Psoas muscle (tissue), 8 donors: ENCODE results near the gene BARHL1. TPM values are rescaled to one million over a fixed set of nuclear protein-coding genes. Genes with fewer than 3 reads are reported as not detected.
A peak's percentile ranks its signal among the peaks of the same experiment; 100 is the strongest.

Experiments used
- ATAC-seq, 4 donors: fragments of 200-7000 bp; cut with Tn5 transposase; one replicate each; pipeline ENCODE4 v1.9.1; 2020; ENCODE audit warnings: moderate library complexity in 3 of 4, mild to moderate bottlenecking in 2 of 4
- DNase-seq, 2 donors: peaks; one replicate each; pipeline ENCODE4 v3.0.0-alpha.2; 2020
- H3K27ac ChIP-seq: fragments of 200-600 bp; one replicate; pipeline ENCODE4 v1.8.0; 2022
- H3K27me3 ChIP-seq, 3 donors: fragments of 200-600 bp in 1 of 3; one replicate each; pipeline versions ENCODE4 v1.6.1 to v1.8.0; 2013 to 2022; ENCODE audit warnings: low read length in 2 of 3, mild to moderate bottlenecking in 2 of 3, moderate library complexity in 1 of 3; ENCODE audit not compliant: insufficient read depth in 3 of 3
- H3K36me3 ChIP-seq, 2 donors: fragments of 200-600 bp in 1 of 2; one replicate each; pipeline versions ENCODE4 v1.6.1 to v1.8.0; 2013 to 2022; ENCODE audit warnings: low read depth in 1 of 2, mild to moderate bottlenecking in 1 of 2, moderate library complexity in 1 of 2; ENCODE audit not compliant: insufficient read depth in 1 of 2
- H3K4me1 ChIP-seq: fragments of 200-600 bp; one replicate; pipeline ENCODE4 v1.8.0; 2022
- H3K4me3 ChIP-seq: fragments of 200-600 bp; one replicate; pipeline ENCODE4 v1.8.0; 2022; ENCODE audit warnings: mild to moderate bottlenecking
- H3K9me3 ChIP-seq: fragments of 200-600 bp; one replicate; pipeline ENCODE4 v1.8.0; 2022
- WGBS, 3 donors: extraction: QIAGEN DNeasy Blood & Tissue Kit; methylation state at CpG; one replicate each; pipeline versions ENCODE4 v1.1.6 to v1.1.7; 2013; 5-methylcytosine and 5-hydroxymethylcytosine counted together
- intact Hi-C, 2 donors: fragments of 100-400 bp; cut with DNase I; formaldehyde crosslinking; loops; one replicate each; pipeline versions ENCODE4 v1.11.0 to v1.14.2; 2022
- long read RNA-seq, 2 donors: library from polyadenylated mRNA; unstranded; transcript quantifications; one replicate each; pipeline ENCODE4 v2.0.0, GENCODE V29; 2021
- polyA plus RNA-seq, 3 donors: library from polyadenylated mRNA; stranded (reverse); fragments of 200-250 nt; gene quantifications; one replicate each; pipeline ENCODE4 v1.2.3, GENCODE V29; 2013
- total RNA-seq, 4 donors: library from RNA; stranded (reverse); fragmentation: NEBNext Ultra II Directional in 2 of 4; extraction: Animal tissue kit (Norgen Biotek cat#: 25700) in 2 of 4; gene quantifications; one replicate each; pipeline versions ENCODE4 v1.2.1 to v1.2.4, GENCODE V29; 2021 to 2023
- TF ChIP-seq, protein P1 (sequence below): fragments of 200-600 bp; IDR thresholded peaks from one replicate; pipeline ENCODE4 v1.8.0; 2022; ENCODE audit warnings: antibody characterized with exemption
- donor health status: healthy with polysubstance abuse.
- donor health status: DM: no; HTN: no; CAD: no; lungs with moderate emphysema.
- donor health status: Bipolar disorder and iron deficiency.
- donor health status: healthy.
- donor health status: DM: yes; HTN: yes; CAD: no.
- donor health status: DM: no; HTN: no; CAD: no.
- donor health status: DM: no; HTN: no; CAD: no.
- donor health status: DM: yes; HTN: yes; CAD: no.

Gene BARHL1
- not detected for total RNA-seq
- polyA plus RNA-seq: not detected
- long read RNA-seq, donor 1: 0 reads
- long read RNA-seq, donor 2: 0 reads

DNA sequence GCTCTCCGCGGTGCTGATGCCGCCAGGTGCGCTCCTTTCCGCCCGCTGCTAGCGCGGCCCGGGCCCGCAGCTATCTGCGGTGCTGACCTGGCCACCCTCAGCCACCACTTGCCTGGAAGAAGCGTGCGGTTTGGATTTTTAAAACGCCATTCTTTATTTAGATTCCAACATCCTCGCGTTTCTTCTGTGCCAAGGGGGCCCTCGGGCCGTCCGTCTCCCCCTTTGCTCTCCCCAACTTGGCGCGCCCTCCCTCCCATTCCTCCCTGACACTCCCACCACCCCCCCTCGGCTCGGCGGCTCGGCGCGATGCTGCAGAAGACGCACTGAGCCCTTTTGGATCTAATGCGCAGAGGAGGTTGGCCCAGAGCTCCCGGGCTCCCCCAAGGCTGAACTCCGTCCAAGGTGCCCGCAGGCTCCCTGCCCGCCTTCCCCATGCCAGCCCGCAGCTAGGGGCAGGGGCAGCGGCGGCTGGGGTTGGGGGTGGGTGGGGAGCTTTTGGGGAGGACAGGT lies at the start of gene BARHL1:
BARHL1 (plus strand) TSS at position 331 of the 510 bp plus-strand sequence. CDS start 192 bp downstream, outside the sequence.
- 3 to 4% (median 4%) methylated on average over 31 to 36 of the region's 36 CpGs for WGBS, 3 donors
- H3K9me3 ChIP-seq: no peaks in the 10 kb centered on the region
- ATAC-seq (no peak), DNase-seq (peak in 1 of 2 donors; percentile 48)
- peaks cover 5% of the 10 kb centered on the region for H3K4me1 ChIP-seq
- no peak within 1 kb of the TSS for H3K27ac ChIP-seq
- H3K36me3 ChIP-seq: no peaks in the 10 kb centered on the region
- peaks cover 0 to 98% (median 49%) of the 10 kb centered on the region in 3 donors for H3K27me3 ChIP-seq
- intact Hi-C loops: no loop called here
- TF ChIP-seq, protein P1, sequence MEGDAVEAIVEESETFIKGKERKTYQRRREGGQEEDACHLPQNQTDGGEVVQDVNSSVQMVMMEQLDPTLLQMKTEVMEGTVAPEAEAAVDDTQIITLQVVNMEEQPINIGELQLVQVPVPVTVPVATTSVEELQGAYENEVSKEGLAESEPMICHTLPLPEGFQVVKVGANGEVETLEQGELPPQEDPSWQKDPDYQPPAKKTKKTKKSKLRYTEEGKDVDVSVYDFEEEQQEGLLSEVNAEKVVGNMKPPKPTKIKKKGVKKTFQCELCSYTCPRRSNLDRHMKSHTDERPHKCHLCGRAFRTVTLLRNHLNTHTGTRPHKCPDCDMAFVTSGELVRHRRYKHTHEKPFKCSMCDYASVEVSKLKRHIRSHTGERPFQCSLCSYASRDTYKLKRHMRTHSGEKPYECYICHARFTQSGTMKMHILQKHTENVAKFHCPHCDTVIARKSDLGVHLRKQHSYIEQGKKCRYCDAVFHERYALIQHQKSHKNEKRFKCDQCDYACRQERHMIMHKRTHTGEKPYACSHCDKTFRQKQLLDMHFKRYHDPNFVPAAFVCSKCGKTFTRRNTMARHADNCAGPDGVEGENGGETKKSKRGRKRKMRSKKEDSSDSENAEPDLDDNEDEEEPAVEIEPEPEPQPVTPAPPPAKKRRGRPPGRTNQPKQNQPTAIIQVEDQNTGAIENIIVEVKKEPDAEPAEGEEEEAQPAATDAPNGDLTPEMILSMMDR: no peak
- peak within 1 kb of the TSS; percentile 42 for H3K4me3 ChIP-seq

DNA sequence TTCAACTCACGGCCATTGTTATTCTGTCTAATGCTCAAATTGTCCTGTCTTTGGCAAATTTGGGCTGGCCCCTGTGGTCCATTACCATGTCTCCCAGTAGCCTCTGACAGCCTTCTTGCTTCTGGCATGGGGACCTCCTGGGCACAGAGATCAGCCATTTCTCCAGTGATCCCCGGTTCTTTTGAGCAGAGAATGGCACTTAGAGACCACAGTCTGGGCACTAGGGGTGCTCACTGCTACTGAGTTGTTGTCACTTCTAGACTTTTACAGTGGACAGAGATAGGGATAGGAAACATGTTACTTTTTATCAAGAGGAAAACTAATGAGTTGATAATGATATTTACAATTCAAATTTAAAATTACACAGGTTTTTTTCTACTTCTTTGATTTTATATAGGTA lies 47.6 kb upstream of the BARHL1 start:
- no peak overlapping the region for H3K4me3 ChIP-seq
- H3K27ac ChIP-seq: no peak overlapping the region
- no peaks in the 10 kb centered on the region for H3K36me3 ChIP-seq
- 88 to 91% (median 89%) methylated on average over 2 of the region's 2 CpGs for WGBS, 3 donors
- H3K9me3 ChIP-seq: peaks cover 8% of the 10 kb centered on the region
- ATAC-seq (no peak), DNase-seq (no peak)
- H3K27me3 ChIP-seq: peaks cover 0 to 39% (median 9%) of the 10 kb centered on the region in 3 donors
- TF ChIP-seq, protein P1: no peak
- intact Hi-C loops: no loop called here
- H3K4me1 ChIP-seq: no peaks in the 10 kb centered on the region

DNA sequence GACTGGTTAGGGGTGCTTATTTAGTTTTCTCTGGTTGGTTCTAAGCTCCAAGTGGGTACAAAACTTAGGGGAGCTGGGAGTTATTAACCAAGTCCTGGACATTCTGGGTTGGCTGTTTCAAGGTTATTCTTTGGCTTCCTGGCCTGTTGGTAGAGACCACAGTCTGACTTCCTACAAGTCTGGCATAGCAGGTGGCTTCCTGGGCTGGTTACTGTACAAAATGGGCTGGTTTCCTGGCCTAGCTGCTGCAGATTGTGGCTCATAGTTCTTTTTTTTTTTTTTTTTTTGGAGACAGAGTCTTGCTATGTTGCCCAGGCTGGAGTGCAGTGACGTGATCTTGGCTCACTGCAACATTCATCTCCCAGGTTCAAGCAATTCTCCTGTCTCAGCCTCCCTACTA lies 46.3 kb upstream of the BARHL1 start:
- no peaks in the 10 kb centered on the region for H3K4me1 ChIP-seq
- no peak overlapping the region for H3K27ac ChIP-seq
- H3K4me3 ChIP-seq: no peak overlapping the region
- TF ChIP-seq, protein P1: no peak
- no peaks in the 10 kb centered on the region for H3K36me3 ChIP-seq
- H3K9me3 ChIP-seq: peaks cover 8% of the 10 kb centered on the region
- 68 to 100% (median 94%) methylated on average over 1 of the region's 1 CpG for WGBS, 3 donors
- DNase-seq: no peak
- ATAC-seq: no peak
- peaks cover 0 to 30% (median 9%) of the 10 kb centered on the region in 3 donors for H3K27me3 ChIP-seq
- intact Hi-C loops: no loop called here

GRCh38 chr9:132537352-132537751 lies 45.1 kb upstream of the BARHL1 start:
- peak in 1 of 2 donors; percentile 21 for DNase-seq
- Histone ChIP-seq H3K27me3 (peaks cover 0 to 23% (median 4%) of the 10 kb centered on the region in 3 donors), H3K27ac (no peak overlapping the region), H3K4me3 (no peak overlapping the region), H3K4me1 (no peaks in the 10 kb centered on the region), H3K36me3 (no peaks in the 10 kb centered on the region), H3K9me3 (peaks cover 8% of the 10 kb centered on the region)
- WGBS, 3 donors: 79 to 86% (median 81%) methylated on average over 11 to 12 of the region's 12 CpGs
- intact Hi-C loops: no loop called here
- TF ChIP-seq, protein P1: no peak
- no peak for ATAC-seq

- no peak overlapping the region for H3K27ac ChIP-seq
- DNase-seq (no peak), ATAC-seq (no peak)
- TF ChIP-seq, protein P1: no peak
- WGBS, 3 donors: 61 to 73% (median 67%) methylated on average over 8 of the region's 8 CpGs
- H3K4me1 ChIP-seq: no peaks in the 10 kb centered on the region
- intact Hi-C loops: no loop called here
- H3K9me3 ChIP-seq: peaks cover 8% of the 10 kb centered on the region
- H3K4me3 ChIP-seq: no peak overlapping the region
- H3K36me3 ChIP-seq: no peaks in the 10 kb centered on the region
- peaks cover 0 to 16% (median 2%) of the 10 kb centered on the region in 3 donors for H3K27me3 ChIP-seq
These were observed 44.3 kb upstream of the BARHL1 start for GRCh38 chr9:132538071-132538470.
